ENCODE results near the gene MYO18A.

MYO18A gene

GRCh38 chr17:29085223-29085622 lies 95.0 kb downstream of the MYO18A start:
- TF ChIP-seq CTCF (IDR thresholded peaks at IDR 0.05; ENCODE audit: low read depth, low read length), result no peak
- in situ Hi-C loops (cut with HindIII; ENCODE audit: low sequenced_read_pairs), result no loop called here
- no peak overlapping the region for H3K4me3 ChIP-seq (ENCODE audit: low read depth, low read length)
- DNase-seq (ENCODE audit: low read depth, low spot score), result no peak

GRCh38 chr17:29084541-29085146 lies 95.6 kb downstream of the MYO18A start:
- peak; percentile 44 for DNase-seq (ENCODE audit: low read depth, low spot score)
- H3K4me3 ChIP-seq (ENCODE audit: low read depth, low read length), result no peak overlapping the region
- in situ Hi-C loops (cut with HindIII; ENCODE audit: low sequenced_read_pairs), result no loop called here
- TF ChIP-seq CTCF (IDR thresholded peaks at IDR 0.05; ENCODE audit: low read depth, low read length), result no peak

GRCh38 chr17:29080965-29081364 lies 99.2 kb downstream of the MYO18A start:
- TF ChIP-seq CTCF (IDR thresholded peaks at IDR 0.05; ENCODE audit: low read depth, low read length), result no peak
- H3K4me3 ChIP-seq (ENCODE audit: low read depth, low read length), result no peak overlapping the region
- no peak for DNase-seq (ENCODE audit: low read depth, low spot score)
- in situ Hi-C loops (cut with HindIII; ENCODE audit: low sequenced_read_pairs), result no loop called here

GRCh38 chr17:29080323-29080722 lies 99.9 kb downstream of the MYO18A start:
- in situ Hi-C loops (cut with HindIII; ENCODE audit: low sequenced_read_pairs), result no loop called here
- TF ChIP-seq CTCF (IDR thresholded peaks at IDR 0.05; ENCODE audit: low read depth, low read length), result no peak
- no peak overlapping the region for H3K4me3 ChIP-seq (ENCODE audit: low read depth, low read length)
- no peak for DNase-seq (ENCODE audit: low read depth, low spot score)

- in situ Hi-C loops (cut with HindIII; ENCODE audit: low sequenced_read_pairs), result no loop called here
- TF ChIP-seq CTCF (IDR thresholded peaks at IDR 0.05; ENCODE audit: low read depth, low read length), result no peak
- H3K4me3 ChIP-seq (ENCODE audit: low read depth, low read length), result no peak overlapping the region
- DNase-seq (ENCODE audit: low read depth, low spot score), result no peak
Observed at GRCh38 chr17:29079887-29080286, 100.3 kb downstream of the MYO18A start.

GRCh38 chr17:29079433-29079832 lies 100.8 kb downstream of the MYO18A start:
- TF ChIP-seq CTCF (IDR thresholded peaks at IDR 0.05; ENCODE audit: low read depth, low read length), result no peak
- no peak for DNase-seq (ENCODE audit: low read depth, low spot score)
- no peak overlapping the region for H3K4me3 ChIP-seq (ENCODE audit: low read depth, low read length)
- in situ Hi-C loops (cut with HindIII; ENCODE audit: low sequenced_read_pairs), result no loop called here
